Measurements from ENCODE around the gene SLAIN2. TPM values are rescaled to one million over a fixed set of nuclear protein-coding genes. Genes with fewer than 3 reads are reported as not detected.

The SLAIN2 gene
- total and polyA plus RNA-seq, 11 donors: 26.0 to 178 (median 124) TPM

GRCh38 chr4:48367016-48367415 is 25.7 kb downstream of the SLAIN2 start:
- Histone ChIP-seq H3K4me1 (peaks cover 0 to 19% (median 10%) of the 10 kb centered on the region in 12 donors), H3K27me3 (no peaks in the 10 kb centered on the region), H3K4me3 (no peak overlapping the region), H3K9me3 (no peaks in the 10 kb centered on the region), H3K36me3 (no peaks in the 10 kb centered on the region), H3K27ac (no peak overlapping the region)
- 82 to 92% (median 88%) methylated on average over 2 of the region's 2 CpGs for WGBS, 4 donors
- DNase-seq (no peak), ATAC-seq (no peak)
- no peak for TF ChIP-seq POLR2A (IDR thresholded peaks at IDR 0.05)
- no peak for TF ChIP-seq CTCF (IDR thresholded peaks at IDR 0.05)
- intact Hi-C loops (cut with DNase I): no loop called here

- H3K27me3 ChIP-seq: no peaks in the 10 kb centered on the region
- no peak for TF ChIP-seq CTCF (IDR thresholded peaks at IDR 0.05)
- no peak for TF ChIP-seq POLR2A (IDR thresholded peaks at IDR 0.05)
- H3K4me1 ChIP-seq: peaks cover 0 to 19% (median 10%) of the 10 kb centered on the region in 12 donors
- H3K4me3 ChIP-seq: no peak overlapping the region
- no peaks in the 10 kb centered on the region for H3K9me3 ChIP-seq
- no peaks in the 10 kb centered on the region for H3K36me3 ChIP-seq
- H3K27ac ChIP-seq: no peak overlapping the region
- DNase-seq (no peak), ATAC-seq (no peak)
- intact Hi-C loops (cut with DNase I): no loop called here
Measured at GRCh38 chr4:48368389-48368788, 27.1 kb downstream of the SLAIN2 start.

GRCh38 chr4:48369248-48369647 is 27.9 kb downstream of the SLAIN2 start:
- H3K27ac ChIP-seq: no peak overlapping the region
- no peaks in the 10 kb centered on the region for H3K9me3 ChIP-seq
- H3K27me3 ChIP-seq: no peaks in the 10 kb centered on the region
- DNase-seq (no peak), ATAC-seq (no peak)
- intact Hi-C loops (cut with DNase I): no loop called here
- 30 to 46% (median 31%) methylated on average over 2 of the region's 2 CpGs for WGBS, 4 donors
- H3K4me1 ChIP-seq: peaks cover 0 to 19% (median 10%) of the 10 kb centered on the region in 12 donors
- no peak for TF ChIP-seq POLR2A (IDR thresholded peaks at IDR 0.05)
- TF ChIP-seq CTCF (IDR thresholded peaks at IDR 0.05): no peak
- H3K4me3 ChIP-seq: no peak overlapping the region
- H3K36me3 ChIP-seq: no peaks in the 10 kb centered on the region

GRCh38 chr4:48369771-48370170 is 28.4 kb downstream of the SLAIN2 start:
- intact Hi-C loops (cut with DNase I): no loop called here
- Histone ChIP-seq H3K27me3 (no peaks in the 10 kb centered on the region), H3K36me3 (no peaks in the 10 kb centered on the region), H3K4me3 (no peak overlapping the region), H3K27ac (no peak overlapping the region), H3K4me1 (peaks cover 0 to 19% (median 10%) of the 10 kb centered on the region in 12 donors), H3K9me3 (no peaks in the 10 kb centered on the region)
- no peak for DNase-seq
- 90 to 92% (median 90%) methylated on average over 2 of the region's 2 CpGs for WGBS, 4 donors
- TF ChIP-seq CTCF (IDR thresholded peaks at IDR 0.05): no peak
- no peak for TF ChIP-seq POLR2A (IDR thresholded peaks at IDR 0.05)
- ATAC-seq: no peak

Data from heart left ventricle (tissue), 16 donors.